H1 (cell line): ENCODE measurements around the gene EPHA4. TPM values are rescaled to one million over a fixed set of nuclear protein-coding genes. Genes with fewer than 3 reads are reported as not detected.

Source experiments
- ASH2L ChIP-seq: fragments of 200-600, 300-600 bp; sonication (generic); IDR thresholded peaks from one replicate; pipeline ENCODE4 v1.7.1; 2017; ENCODE audit warnings: low read length
- BACH1 ChIP-seq: IDR thresholded peaks from 2 replicates; pipeline ENCODE4 v1.6.1; 2012; ENCODE audit warnings: low read length, improper control_type of control experiment
- E2F6 ChIP-seq: IDR thresholded peaks from 2 replicates; pipeline ENCODE4 v1.6.1; 2012; ENCODE audit warnings: inconsistent platforms
- HDAC6 ChIP-seq: IDR thresholded peaks from one replicate; pipeline ENCODE4 v1.7.1; 2012; ENCODE audit warnings: low read depth, mild to moderate bottlenecking, inconsistent platforms, low read length, moderate library complexity
- JUN ChIP-seq: IDR thresholded peaks from 2 replicates; pipeline ENCODE4 v1.6.1; 2011; ENCODE audit warnings: low read depth, mild to moderate bottlenecking, improper control_type of control experiment, low read length
- polyA plus RNA-seq, 7 experiments: library from polyadenylated mRNA; depleted of rRNA in 3 of 7; stranded (reverse) in 5 of 7; unstranded in 2 of 7; fragments of >200 nt in 5 of 7; fragments of 200-250 nt in 2 of 7; gene quantifications; 1 replicate in 5 of 7; 2 replicates in 1 of 7; 4 replicates in 1 of 7; pipeline versions ENCODE4 v1.2.1 to v1.2.3, GENCODE V29; 2011 to 2013; ENCODE audit warnings: missing spikeins in 2 of 7, mixed read lengths in 2 of 7
- total RNA-seq: library from RNA; stranded (reverse); fragmentation: NEBNext Ultra II Directional; extraction: Animal tissue kit (Norgen Biotek cat#: 25700); gene quantifications from 2 replicates; pipeline ENCODE4 v1.2.1, GENCODE V29; 2021
- TF ChIP-seq, protein P1 (sequence below): IDR thresholded peaks from 2 replicates; pipeline ENCODE4 v1.6.1; 2012; ENCODE audit warnings: inconsistent platforms

The EPHA4 gene
- total and polyA plus RNA-seq, 2 of the 8 experiments (the other 6 are each of a cell fraction or from before 2014, with no cell fraction given), result 4.3 to 5.7 TPM

GRCh38 chr2:221567231-221567760 is 4.8 kb downstream of the EPHA4 start (continued):
- TF ChIP-seq, protein P1, sequence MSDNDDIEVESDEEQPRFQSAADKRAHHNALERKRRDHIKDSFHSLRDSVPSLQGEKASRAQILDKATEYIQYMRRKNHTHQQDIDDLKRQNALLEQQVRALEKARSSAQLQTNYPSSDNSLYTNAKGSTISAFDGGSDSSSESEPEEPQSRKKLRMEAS, result no peak
- TF ChIP-seq JUN, result no peak
- no peak for TF ChIP-seq HDAC6
- TF ChIP-seq ASH2L, result no peak
- TF ChIP-seq E2F6, result no peak
- TF ChIP-seq BACH1, result no peak
